ENCODE data around the gene KBTBD3.

The KBTBD3 gene, protein sequence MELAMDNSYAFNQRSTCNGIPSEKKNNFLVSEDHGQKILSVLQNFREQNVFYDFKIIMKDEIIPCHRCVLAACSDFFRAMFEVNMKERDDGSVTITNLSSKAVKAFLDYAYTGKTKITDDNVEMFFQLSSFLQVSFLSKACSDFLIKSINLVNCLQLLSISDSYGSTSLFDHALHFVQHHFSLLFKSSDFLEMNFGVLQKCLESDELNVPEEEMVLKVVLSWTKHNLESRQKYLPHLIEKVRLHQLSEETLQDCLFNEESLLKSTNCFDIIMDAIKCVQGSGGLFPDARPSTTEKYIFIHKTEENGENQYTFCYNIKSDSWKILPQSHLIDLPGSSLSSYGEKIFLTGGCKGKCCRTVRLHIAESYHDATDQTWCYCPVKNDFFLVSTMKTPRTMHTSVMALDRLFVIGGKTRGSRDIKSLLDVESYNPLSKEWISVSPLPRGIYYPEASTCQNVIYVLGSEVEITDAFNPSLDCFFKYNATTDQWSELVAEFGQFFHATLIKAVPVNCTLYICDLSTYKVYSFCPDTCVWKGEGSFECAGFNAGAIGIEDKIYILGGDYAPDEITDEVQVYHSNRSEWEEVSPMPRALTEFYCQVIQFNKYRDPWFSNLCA

DNA sequence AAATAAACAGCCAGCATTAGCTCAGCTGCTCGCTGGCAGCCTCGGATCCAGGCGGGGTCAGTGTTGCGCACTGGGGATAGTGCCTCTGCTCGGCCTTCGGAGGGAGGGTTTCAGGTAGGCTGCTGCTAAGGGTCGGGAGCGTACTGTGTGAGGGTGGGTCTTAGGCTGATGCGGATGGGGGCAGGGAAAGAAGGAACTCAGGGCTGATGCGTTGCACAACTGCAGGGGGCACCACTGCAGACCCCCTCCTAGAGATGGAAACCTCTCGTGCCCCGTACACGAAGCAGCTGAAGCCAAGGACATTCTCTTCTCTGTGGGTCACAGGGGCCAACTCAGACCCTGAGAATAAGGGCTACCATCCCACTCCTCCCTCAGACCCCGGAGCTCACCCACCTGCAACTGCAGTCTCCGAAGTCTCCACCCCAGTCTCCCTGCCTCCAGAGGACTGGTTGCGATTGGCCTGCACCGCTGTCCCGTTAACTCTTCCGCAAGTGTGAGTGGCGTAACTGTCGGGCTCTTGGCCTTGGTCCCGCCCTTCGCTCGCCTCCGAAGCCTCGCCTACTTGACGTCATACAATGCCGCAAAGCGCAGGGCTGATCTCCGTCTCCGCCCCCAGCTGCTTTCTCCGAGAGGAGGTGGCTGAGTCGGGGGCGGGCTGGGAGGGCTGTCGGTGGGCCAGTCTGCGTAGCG lies at the start of gene KBTBD3:
Gene KBTBD3, minus strand, starts transcription at position 429 of the 690 bp plus-strand sequence. CDS start 18,250 bp downstream, outside the sequence.
- ATAC-seq = peak; percentile 95 to 96

DNA sequence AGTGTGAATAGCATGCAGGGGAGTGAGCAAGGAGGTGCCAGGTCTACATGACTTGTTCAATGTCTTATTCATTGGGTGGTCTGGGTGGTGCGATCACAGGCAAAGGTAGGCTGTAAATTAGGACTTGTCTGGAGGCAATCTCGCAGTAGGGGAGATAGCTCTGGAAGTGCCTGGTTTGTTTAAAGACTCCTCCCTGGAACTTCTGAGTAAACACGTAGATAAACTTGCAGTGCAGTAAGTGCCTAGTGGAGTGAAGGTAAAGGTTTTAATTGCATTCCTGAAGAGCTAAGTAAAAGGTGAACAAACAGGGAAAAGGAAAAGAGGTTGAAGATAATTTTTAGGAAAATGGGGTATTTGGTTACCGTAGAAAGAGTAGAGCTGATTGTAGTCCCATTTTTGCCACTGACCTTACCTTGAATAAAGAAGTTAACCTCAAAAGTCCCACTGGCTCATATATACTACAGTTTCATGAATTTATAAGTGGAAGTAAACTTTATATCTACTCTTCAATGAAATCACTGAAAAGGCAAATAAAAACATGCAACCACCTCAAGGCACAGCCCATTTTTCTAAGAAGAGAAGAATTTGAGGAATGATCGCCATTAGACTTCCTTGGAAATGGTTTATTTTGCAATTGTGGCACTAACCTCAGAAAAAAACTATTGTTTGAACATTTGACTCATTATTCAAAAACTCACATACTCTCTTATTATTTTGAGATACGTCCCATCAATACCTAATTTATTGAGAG lies 44.6 kb upstream of the KBTBD3 start:
- ATAC-seq = no peak

DNA sequence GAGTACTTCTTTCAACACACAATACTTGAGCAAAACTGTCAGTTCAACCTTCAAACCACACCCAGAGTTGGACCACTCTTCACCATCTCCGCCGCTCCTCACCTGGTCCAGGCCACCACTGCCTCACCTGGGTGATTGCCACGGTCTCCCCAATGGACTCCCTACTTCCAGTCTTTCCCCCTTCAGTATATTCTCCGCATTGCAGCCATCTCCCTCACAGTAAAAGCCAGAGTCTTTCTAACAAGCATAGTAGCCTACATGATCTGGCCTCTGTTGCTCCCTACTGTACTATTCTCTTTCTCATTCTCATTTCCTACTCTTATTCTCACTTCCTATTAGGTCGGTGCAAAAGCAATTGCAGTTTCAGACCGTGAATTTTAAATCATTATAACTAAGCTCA lies 28.8 kb upstream of the KBTBD3 start:
- no peak for ATAC-seq

DNA sequence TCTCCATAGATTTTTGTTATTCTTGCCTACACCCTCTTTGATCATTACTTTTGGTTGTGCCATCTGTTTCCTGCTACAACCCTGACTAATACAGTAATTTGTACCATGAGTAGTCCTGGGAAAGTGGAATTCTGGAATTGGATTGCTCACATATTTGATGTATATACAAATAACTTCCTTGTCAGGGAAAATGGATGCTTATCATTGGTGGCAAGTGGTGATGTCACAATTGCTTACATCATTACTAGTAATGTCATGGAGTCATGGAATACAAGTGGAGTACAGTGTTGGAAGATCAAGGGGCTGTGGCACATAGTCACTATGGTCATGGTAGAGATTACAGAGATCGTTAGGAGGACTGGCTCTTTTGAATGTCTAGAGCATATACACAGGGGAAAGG lies 24.7 kb upstream of the KBTBD3 start:
- no peak for ATAC-seq

DNA sequence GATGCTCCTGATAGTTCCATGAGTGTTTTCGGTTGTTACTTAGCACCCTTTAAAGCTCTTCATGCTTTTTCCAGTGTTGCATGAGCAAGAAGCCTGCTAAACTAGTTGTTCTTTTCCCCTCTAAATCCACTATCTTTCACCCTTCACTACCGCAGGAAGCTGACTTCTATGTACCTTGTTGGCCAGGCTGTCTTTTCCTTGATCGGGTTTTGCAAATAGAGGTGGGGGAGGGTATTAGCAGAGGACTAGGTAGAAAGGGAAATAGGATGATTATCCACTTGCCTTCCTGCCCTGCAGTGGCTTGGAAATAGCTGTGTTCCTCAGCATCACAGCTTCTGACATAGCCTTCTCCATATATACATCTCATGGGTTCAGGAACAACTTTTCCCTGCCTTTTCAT lies 24.2 kb upstream of the KBTBD3 start:
- no peak for ATAC-seq

DNA sequence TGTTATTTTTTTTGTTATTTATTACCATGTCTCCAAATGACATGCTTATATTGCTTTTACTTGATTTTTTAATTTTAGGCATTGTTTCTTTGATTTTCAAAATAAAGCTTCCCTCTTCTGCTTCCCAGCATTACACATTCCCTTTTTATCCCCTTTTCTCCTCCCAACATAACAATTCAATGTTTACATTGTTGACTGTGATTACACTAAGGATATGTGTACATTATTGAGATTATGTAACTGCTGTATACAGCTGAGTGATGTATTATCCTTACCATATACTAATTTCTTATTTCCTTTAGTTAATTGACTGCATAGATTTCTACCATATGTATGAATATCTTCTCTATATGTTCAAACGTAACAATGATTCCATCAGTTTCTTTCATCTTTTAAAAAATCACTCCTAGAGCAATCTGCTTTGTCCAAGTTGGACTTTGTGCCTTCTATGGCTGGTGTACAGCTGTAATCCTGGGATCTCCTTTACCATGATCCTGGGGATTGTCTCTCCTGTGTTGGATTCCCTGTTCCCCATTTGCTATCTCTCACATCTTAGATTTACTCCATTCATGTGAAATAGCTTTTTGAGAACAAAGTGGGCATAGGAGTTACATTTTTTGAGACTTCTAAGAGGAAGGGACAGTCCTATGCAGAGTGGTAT lies 21.9 kb upstream of the KBTBD3 start:
- no peak for ATAC-seq

DNA sequence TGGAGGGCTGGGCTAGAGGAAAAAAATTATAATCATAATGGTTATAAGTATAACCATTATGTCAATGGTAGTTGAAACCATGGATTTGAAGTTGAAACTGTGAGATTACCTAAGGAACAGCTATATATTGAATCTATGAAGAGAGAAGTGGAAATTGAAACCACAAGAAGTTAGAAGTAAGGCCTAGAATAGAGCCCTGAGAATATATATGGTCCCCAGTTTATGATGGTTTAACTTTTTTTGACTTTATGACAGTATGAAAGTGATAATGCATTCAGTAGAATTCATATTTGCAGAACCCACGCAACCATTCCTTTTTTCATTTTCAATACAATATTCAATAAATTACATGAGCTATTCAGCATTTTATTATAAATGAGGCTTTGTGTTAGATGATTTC lies 15.3 kb upstream of the KBTBD3 start:
- no peak for ATAC-seq

DNA sequence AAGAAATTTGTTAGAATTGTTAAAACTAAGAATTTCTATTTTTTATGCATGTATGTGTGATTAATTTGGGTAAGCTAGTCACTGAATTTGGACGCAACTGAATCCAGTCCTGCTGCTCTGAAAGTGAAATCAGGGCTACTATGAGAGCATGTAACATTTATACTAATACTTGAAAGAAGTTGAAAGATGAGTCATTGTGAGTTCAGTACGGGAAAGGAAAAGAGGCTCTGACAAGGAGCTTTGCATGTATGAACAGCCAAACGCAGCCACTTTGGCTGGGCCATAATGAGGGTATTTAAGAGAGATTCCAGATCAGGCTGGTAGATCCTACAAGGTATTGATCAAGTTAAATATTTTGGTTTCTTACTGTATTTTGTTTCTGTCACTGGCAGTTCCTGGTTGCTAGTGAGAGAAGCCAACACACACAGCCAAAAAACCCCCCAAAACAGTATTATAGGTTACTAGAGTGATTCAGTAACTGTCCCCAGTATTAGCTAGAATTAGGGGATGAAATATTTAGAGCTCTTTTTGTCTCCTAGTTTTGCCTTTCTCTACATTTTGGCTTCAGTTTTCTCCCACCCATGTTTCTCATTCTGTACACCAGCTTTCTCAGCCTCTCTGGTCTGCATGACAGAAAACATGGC lies 14.5 kb upstream of the KBTBD3 start:
- peak; percentile 96 for ATAC-seq

DNA sequence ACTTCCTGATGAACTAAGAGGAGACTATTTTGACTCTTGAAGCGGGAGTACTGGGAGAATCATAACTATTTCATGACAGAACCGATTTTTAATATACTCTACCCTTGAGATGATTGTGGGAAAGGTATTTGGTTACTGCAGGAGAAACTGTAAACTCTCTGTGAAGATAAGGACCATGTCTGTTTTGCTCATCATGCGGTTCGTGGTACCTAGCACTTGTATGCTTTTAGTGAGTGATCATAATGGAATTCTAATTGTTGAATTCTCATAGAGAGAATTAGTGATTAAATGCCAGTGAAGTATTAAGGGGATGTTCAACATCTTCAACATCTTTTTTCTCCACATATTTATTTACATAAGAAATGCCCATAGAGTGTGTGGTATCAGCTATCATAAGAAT lies 11.7 kb upstream of the KBTBD3 start:
- no peak for ATAC-seq

DNA sequence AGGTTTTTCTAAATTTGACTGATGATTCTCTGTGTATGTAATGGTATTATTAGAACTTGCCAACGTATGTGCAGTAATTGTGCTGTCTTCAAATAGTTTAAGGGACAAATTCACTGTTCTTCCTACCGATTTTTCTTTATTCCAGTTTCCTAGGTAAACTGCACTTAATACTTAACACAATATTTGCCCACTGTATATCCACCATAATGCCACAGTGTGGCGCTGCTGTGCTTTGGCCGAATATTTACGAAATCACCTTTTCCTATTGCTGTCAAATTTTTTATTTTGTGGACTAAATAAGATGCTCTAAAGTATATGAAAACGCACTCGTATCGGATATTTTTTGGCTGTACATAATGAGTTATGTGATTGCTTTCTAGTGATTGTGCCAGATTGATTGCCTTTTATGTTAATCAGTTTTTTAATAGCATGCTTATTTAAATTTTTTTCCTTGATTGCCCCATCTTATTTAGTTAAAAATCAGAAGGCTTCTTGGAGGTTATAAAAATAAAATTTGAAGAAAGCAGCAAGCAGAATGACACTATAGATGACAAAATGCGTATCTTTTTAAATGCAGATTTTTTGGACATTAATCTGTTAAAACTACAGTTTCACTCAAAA lies 10.8 kb upstream of the KBTBD3 start:
- ATAC-seq = no peak

DNA sequence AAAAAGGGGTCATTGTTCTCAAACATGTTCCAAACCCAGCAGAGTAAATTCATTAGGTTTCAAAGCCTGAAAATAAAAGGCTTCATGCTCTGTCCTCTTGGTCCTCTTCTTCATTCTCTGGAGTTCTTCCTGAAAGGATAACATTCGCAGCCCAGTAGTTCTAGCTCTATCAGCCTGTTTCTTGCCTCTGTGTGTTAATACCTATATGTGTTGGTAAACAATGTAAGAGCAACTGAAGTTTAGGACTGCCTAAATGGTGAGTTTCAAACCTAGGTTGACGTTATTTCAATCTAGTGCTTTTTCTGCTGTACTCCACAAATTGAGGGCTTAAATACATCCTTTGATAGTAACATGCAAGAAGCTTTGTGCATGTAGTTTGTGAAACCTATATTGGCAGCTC lies 9.7 kb upstream of the KBTBD3 start:
- ATAC-seq = no peak

DNA sequence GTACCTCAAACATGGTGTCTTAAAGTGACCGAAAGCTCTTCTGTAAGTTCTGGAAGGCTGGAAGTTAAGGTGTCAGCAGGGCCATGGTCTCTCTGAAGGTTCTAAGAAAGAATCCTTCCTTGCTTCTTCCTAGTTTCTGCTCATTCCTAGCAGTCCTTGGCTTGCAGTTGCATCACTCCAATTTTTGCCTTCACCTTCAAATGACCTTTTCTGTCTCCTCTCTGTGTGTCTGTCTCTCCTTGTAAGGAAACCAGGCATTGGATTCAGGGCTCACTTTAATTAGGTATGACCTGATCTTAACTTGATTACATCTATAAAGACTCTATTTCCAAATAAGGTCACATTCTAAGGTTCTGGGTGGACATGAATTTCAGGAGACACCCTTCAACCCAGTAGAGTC lies 9.0 kb upstream of the KBTBD3 start:
- ATAC-seq = no peak

DNA sequence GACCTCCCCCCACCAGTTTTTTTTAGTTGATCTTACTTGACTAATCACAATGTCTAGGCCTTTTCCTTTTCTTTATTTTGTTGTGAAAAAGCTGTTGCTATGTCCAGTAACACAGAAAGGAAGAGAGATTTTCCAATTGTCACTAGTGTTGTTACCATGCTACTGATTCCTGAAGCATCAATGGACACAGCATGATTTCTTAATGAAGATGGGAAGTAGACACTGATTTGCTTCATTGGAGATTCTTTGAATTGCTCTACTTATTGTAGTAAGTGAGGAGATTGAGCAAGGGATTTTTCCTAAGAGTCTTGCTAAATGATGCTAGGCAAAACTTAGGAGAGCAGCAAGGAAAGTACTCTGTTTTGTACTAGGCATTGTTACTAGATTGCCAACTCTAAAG lies 4.9 kb upstream of the KBTBD3 start:
- no peak for ATAC-seq

DNA sequence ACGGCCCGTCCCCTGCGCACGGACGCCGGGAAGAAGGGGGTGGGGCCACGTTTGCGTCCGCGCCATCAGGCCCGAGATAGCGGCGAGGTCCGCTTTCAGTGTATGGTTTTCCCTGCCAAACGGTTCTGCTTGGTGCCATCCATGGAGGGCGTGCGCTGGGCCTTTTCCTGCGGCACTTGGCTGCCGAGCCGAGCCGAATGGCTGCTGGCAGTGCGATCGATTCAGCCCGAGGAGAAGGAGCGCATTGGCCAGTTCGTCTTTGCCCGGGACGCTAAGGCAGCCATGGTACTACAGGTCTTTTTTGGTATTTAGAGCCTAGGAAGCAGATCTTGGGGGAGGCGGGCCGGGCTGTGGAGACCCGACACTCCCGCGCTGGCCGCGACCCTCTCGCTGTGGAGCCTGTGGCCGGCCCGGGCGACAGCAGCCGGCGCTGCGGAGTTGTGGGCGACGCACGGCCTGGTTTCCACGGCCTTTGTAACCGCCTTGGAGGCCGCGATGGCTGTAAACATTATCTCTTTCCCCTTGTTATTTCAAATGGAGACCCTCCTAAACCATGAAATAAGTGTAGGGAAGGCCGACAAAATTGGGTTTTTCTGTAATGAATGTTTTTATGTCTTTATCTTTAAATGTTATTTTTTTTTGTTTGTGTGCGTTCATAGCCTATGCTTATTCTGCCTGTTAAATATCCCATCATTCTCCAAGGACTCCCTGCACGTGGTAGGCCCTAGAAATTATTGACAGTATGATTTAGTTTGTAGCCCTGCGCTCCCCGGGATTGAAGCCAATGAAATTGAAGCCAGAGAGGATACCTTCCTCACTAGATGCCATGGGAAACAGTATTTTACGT lies 685 bp upstream of the KBTBD3 start, which contains the start of gene AASDHPPT:
Gene AASDHPPT, plus strand, starts transcription at position 54 of the 847 bp plus-strand sequence. Its CDS starts 49 bp downstream, at position 103.
- peak; percentile 5 to 6 for ATAC-seq

DNA sequence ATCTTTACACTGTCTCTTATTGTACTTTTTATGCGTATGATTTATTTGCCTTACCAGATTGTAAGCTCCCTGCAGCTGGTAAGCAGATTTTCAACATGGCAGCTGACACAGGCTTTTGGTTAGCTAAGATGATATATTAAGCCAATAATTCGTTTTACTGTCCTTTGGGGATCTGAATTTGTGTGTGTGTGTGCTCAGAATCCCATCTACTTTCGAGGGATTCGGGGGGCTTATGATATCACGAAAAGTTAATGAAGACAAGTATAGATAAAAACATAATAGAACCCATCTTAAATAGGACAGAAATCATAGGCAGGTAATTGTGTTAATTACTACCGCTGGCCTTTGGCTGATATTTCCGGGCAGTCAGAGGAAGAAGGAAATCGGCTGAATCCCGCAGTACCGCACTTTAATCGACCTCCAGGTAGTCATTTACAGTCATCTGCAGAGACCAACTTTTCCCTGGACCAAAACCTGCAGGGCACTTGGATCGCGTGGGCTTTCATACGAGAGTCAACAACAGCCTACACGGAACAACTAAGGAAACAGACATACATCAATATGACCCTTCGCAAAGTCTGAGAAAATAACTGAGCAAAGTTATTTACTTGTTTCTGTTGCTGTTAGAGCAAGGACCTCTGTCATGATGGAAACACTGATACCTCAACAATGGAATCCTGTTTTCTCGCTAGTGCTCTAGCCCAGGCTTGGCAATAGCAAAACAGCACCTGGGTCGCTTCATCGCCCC lies 802 bp downstream of the KBTBD3 start:
- ATAC-seq = no peak

DNA sequence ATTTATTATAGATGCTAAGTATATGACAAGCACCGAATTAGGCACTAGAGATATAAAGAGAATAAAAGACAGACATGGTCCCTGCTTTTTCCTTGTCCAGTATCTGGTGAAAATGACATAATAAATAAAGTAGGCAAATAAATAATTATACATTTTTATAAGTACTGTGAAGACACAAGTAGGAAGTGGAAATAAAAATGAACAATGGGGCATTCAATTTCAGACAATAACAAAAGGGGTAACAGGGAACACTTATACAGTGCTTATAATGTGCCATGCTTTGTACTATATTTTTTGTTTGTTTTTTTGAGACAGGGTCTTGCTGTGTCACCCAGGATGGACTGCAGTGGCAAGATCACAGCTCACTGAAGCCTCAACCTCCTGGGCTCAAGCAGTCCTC lies 4.3 kb downstream of the KBTBD3 start:
- ATAC-seq = no peak

DNA sequence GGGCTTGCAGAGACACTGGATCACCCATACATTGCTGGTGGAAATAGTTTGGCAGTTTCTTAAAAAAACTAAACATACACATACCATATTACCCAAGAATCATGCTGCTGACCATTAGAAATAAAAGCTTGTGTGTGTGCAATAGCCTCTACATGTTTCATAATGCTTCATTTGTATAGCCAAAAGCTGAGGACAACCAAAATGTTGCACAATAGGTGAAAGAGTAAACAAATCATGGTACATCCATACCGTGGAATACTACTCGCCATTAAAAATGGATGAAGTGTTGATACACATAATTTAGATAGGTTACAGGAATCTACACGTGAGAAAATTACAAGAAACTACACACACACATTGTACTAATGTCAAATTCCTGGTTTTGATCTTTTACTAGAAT lies 6.5 kb downstream of the KBTBD3 start:
- ATAC-seq = no peak

DNA sequence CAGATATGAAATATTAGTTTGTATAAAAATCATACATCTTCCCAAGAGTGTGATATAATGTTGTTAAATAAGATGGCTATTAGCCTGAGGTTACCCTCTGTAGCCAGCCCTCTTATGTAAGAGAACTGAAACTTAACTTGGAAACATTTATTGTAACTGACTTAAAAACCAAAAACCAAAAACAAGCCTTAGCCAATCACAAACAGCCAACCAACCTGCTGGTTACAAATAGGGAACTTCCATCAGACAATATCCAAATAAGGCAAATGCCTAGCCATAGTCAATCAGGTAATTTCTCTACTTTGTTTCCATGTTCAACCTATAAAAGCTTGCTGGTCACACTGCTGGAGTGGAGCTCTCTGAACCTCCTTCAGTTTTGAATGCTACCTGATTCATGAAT lies 14.1 kb downstream of the KBTBD3 start:
- peak; percentile 51 to 64 for ATAC-seq

All from activated CD4-positive, CD25-positive, alpha-beta regulatory T cell treated with anti-CD3 and anti-CD28 coated beads, Interleukin-2, amount 50 U/mL, for 24 hours (primary cell).